GM21360 (cell line): Measurements from ENCODE around the gene DAP.

Experiments used
- ATAC-seq: cut with Tn5 transposase; IDR thresholded peaks from one replicate; pipeline ENCODE4 v1.9.1; 2021; ENCODE audit warnings: mild to moderate bottlenecking, moderate library complexity; ENCODE audit not compliant: unreplicated experiment

DAP gene

DNA sequence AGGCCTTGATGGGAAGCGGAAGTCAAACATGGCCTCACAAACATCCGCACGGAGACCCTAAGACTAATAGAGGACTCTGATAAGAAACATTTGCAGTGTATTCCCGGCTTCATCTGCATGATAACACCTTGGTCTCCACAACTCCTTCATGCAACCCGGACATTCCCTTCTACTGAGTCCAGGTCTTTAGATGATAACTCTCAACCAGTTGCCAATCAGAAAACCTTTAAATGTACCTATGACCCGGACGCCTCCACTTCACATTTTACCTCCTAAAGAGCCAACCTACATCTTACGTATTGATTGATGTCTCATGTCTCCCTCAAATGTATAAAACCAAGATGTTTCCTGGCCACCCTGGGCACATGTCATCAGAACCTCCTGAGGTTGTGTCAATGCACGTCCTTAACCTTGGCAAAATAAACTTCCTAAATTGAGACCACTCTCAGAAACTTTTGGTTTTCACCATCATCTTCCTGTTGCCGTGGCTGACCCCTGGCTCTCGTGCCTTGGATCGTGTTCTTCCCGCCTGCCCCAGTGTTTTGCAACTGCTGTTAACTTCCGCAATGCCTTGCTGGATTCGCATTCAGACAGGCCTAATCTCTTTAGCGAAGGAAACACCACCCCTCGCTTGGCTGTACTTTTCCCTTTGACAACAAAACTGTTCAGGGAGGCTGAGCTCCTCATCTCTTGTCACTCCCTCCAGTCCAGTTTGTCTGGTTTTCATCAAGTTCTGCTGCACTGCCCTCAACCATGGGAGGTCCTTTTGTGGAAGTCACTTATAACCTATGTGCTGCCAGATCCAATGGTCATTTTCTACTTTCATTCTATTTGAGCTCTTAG is 1.1 kb upstream of the DAP start:
- no peak for ATAC-seq

- ATAC-seq = no peak
Observed at GRCh38 chr5:10760921-10761184, 181 bp downstream of the DAP start.

DNA sequence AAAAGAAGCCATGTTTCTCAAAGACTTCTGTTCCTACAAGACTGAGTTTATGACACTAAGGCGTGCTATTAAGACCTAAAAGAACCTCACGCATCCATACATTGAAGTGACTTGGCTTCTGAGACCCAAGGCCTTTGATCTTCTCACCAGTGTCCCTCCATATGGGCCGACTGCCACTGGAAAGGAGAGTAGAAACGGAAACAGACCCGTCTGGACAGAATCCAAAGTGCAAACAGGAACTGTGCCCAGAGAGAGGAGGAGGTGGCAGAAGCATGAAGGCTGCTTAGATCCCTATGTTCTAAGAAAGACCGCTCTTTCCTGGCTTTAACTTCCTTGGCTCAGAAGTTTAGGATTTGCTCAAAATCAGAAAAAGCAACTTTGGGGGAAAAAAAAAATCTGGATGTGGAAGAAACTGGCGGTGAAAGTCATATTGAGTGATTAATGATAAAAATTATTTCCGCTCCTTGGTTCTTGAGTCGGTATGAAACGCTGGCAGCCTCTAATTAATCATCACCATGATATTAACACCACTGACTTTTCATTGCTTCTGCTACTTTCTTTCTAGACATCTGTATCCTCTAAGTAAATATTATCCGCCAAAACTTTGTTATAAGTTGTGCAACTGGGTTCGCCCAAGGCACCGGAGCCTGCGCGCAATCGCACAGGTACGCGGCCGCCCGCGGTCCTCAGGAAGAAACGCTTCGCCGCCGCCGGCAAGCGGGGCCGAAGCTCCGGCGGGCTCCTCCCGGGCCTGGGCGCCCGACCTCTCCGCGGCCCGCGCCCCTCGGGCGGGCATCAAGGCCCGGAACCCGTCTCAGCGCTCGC is 726 bp downstream of the DAP start:
- ATAC-seq = peak; percentile 22

DNA sequence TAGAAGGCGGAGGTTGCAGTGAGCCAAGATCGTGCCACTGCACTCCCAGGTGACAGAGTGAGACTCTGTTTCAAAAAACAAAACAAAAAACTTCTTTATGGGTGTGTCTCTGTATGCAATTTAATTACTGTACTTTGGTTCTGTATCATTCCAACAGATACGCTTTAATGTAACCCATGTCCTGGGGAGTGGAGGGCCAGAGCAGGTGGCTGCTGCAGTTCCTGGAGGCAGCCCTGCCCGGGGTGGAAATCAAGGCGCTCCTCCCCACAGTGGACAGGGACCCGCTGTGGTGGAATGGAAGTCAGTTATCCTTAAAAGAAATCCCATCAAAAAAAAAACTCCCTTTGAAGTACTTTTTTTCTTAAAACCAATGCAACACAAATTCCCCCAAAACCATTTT is 1.9 kb downstream of the DAP start:
- ATAC-seq = no peak

DNA sequence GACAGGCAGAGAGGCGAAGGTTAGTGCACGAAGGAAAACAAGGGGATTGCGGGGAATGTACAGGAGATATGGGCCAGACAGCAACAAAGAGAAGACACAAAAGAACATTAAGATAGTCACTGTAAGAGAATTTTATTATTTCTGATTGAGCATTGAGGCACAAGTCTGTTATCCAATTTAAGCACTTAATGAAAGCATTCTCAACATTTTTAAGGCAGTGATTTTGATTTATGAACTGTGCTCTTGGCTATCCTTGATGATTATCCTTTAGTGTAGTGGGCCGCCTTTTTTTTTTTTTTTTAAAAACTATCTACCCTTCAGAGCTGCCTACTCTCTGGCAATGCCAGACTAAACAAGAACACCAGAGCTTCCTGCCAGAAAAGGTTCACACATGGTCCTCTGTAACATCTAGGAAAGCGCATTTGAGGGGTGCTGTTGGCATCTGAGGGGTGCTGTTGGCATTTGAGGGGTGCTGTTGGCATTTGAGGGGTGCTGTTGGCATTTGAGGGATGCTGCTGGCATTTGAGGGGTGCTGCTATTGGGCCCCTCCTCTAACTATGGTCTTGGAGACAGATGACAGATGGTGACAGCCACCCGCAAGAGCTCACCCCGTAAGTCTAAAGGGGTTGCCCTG is 3.0 kb downstream of the DAP start:
- no peak for ATAC-seq

GRCh38 chr5:10757043-10757442 is 4.0 kb downstream of the DAP start:
- ATAC-seq = no peak

DNA sequence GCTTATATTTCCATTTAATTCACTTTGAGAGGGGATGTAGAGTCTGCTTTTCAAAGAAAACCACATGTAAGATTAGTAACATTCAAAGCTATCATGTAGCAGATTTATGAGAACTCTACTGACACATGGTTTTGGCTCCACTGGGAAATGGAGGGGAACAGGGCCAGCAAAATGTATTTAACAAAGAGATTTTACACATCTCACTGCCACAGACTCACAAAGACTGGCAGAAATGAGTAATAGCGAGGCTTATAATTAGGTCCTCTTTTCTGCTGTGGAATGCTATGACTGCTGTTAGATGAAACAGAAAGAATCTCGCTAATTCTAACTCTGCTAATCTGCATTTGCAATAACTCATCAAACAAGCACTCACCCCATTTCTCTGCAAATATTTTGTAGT is 4.5 kb downstream of the DAP start:
- ATAC-seq = peak; percentile 27

DNA sequence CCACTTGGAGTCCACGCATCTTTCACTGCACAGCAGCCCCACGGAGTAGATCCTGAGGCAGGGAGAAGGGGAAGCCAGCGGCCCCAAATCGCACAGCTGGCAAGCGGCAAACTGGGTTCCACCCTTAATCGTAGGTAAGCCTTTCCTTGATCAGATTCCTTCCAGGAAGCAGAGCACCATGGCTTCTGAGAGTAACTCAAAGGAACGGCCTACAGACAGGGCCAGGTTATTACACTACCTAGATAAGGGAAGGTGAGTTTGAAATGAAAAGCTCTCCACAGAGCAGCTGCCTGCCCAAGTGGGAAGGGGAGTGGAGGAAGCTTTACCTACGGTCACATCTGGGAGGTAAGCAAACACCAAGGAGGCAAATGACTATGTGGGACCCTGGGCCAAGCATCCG is 7.9 kb downstream of the DAP start:
- no peak for ATAC-seq

- ATAC-seq = no peak
Observed at GRCh38 chr5:10752451-10752850, 8.6 kb downstream of the DAP start.

- no peak for ATAC-seq
Observed at GRCh38 chr5:10750909-10751308, 10.1 kb downstream of the DAP start.

DNA sequence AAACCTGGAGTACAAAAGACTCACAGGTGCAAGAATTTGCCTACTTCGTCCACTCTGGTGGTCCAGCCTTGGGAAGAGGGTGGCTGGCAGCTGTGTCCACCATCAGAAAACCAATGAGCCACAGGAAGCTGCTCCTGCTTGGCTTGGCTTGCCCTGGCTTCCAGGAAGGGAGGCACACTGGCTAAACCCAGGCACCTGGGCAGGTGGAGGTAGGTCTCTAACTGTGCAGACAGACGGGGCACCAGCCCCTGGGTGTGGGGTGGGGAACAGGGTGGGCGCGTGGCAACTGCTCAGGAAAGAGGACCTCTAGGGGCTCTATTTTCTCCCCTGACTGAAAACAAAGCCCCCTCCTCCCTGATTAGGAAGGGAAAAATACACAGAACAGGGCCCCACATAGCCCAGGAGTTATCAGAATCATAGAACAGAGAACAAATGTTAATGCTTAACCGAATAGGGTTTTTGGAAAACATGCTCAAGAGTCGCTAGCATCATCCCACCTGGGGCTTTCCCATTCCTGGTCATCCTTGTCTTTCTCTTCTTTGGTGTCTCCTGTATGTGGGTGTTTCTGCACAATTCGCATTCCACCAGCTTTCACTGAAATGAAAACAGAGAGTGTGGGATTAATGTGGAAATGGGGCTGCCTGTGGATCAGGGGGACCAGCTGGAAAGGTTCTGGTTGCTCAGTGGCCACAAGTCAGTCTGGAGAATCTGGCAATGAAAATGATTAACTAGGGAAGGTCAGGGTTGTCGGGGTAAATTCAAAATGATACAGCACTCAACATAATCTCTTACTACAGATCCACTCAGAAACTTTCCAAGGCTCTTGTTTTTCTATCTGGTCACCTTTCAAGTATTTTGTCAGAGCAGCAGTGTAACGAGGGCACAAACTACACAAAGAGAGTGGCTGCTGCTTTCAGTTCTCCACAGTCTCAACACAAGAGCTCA is 13.1 kb downstream of the DAP start:
- no peak for ATAC-seq

GRCh38 chr5:10746711-10747110 is 14.3 kb downstream of the DAP start:
- no peak for ATAC-seq

- no peak for ATAC-seq
Observed at GRCh38 chr5:10745133-10745532, 15.9 kb downstream of the DAP start.

DNA sequence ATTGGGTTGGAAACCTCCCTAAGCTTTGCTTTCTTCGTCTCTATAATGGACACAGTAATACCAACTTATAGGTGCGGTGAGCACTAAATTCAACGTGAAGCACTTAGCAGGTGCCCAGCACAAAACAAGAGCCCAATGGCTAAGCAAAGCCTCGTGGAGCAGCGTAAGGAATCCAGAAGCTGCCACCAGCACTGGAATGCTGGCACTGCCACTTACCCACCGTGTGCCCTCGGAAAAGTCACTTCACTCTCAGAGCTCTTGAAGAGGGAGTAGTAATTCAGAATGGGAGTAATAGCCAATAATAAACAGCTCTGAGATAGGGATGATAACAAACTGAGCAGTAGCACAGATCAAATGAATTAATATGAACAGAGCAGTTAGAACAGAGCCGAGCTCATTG is 16.4 kb downstream of the DAP start:
- ATAC-seq = no peak

DNA sequence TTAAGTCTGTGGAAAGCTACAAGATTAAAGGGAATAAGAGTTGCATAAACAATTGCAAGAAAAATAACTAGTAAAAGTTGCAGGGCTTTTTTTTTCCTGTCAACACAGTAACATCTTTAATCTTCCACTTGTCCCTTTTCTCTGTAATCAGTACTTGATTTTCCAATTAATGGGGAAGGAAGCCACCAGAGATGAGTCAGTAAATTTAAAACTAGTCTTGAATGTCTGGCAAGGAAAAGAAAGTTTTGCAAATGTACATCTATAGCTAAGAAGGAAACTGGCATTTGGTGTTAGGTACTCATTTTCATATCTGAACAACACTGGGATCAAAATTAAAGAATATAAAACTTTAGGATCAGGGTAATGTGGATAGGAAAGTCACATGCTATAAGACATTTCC is 17.1 kb downstream of the DAP start:
- no peak for ATAC-seq

GRCh38 chr5:10743526-10743925 is 17.5 kb downstream of the DAP start:
- no peak for ATAC-seq

GRCh38 chr5:10741661-10742060 is 19.4 kb downstream of the DAP start:
- ATAC-seq = no peak

DNA sequence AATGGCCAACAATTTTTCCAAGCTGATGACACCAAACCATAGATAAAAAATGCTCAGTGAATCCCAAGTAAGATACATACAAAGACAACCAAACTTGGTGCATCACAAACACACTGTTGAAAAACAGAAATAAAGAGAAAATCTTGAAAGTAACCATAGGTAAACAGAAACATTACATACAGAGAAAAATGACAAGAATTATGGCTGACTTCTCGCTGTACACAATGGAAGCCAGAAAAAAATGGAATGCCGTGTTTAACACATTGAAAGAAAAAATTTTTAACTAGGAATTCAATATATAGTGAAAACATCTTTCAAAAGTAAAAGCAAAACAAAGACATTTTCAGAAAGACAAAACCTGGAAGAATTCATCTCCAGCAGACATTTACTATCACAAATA is 20.6 kb downstream of the DAP start:
- ATAC-seq = no peak

DNA sequence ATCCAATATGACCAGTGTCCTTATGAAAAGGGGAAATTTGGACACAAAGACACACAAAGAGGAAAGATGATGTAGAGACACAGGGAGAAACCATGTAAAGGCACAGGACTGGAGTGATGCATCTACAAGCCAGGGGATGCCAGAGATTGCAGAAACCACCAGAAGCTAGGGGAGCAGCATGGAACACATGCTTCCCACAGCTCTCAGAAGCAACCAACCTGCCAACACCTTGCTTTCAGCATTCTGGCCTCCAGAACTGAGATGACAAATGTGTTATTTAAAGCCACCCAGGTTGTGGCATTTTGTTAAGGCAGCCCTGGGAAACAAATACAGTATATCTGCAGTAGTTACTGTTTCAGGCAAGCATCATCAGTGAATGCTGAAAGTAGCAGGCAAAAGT is 23.2 kb downstream of the DAP start:
- ATAC-seq = no peak

DNA sequence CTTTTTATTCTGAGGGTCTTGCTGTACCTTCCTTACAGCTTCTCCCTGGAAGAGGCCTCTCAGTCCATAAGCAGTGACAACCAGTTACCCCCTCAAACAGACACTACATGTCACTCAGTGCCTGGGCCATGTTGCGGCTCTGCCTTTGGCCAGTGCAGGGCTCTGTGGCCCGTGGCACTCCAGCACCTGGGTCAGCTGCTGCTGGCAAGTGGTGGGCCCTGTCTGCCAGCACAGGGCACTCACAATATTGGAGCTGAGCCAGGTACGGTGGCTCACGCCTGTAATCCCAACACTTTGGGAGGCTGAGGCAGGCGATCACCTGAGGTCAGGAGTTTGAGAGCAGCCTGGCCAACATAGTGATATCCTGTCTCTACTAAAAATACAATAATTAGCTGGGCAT is 24.2 kb downstream of the DAP start:
- ATAC-seq = no peak

- no peak for ATAC-seq
Observed at GRCh38 chr5:10736354-10736753, 24.7 kb downstream of the DAP start.
